ENCODE results near the gene PRKCE.

Gene PRKCE

DNA sequence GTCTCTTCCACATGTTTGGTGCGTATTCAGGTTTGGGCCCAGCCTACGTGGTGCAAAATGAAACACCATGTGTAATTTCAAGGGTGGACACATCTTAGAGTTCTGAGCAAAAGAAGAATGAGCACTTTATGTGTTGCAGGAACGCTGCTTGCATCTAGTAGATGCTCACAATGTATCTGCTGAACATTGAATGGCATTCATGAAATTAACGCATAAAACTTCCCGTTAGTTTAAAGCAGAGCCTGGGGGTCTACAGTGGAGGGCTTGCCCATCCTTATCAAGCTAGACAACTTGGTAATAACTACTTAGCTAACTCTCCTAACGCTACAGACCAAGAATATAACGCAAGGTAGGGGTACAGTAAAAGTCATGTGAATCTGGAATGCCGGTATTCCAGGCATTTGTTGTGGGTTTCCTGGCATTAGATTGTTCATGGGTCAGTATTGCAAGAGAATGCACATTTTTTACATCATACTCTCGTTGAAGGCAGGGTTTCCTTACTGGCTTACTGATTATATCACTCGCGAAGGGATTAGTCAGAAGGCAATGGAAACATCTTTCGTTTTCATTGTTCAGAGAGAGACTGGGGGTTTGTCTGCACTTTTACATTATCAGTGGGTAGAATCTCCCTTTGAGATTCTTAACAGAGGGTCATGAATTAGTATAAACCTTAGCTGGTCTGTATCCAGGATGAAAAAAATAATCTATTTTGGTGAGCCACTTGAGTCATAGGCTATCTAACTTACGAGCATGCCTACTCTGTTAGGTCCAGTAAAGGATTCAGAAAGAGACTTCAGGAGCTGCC lies 416.2 kb downstream of the PRKCE start:
- DNase-seq, result no peak

- DNase-seq, result no peak
These were observed 417.2 kb downstream of the PRKCE start for GRCh38 chr2:46068636-46069035.

- no peak for DNase-seq
These were observed 419.6 kb downstream of the PRKCE start for GRCh38 chr2:46071074-46071473.

DNA sequence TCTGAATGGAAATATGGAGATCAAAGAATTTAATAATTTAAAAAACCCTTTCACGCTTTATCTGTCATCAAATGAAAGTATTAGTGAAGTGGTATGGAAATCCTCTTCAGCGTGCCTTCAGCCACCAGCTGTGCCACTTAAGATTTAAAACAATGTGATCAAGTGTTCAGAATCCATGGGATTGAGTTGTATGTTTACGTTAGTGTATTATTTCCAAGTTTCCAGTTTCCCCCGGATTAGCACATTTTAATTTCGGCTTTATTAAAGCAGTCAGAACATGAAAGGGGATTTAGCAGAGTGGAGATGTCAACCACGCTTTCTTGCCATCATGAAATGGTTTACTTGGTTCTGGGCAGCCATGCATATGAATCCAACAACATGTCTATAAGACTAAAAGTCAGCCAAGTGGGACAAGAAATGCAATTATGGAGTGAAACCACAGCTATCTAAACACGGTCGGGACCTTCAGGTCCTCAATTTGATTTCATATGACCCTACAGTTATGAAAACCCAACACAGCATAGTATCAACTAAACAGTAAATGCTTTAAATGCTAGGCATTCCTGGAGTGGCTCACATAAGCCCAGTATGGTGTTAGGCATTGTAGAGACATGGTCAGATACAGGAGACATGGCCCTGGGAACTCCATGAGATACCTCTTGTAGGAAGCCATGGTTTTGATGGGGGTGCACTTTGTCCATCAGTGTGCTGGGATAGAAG lies 420.8 kb downstream of the PRKCE start:
- DNase-seq, result no peak

GRCh38 chr2:46073540-46074046 lies 422.1 kb downstream of the PRKCE start:
- no peak for DNase-seq

DNA sequence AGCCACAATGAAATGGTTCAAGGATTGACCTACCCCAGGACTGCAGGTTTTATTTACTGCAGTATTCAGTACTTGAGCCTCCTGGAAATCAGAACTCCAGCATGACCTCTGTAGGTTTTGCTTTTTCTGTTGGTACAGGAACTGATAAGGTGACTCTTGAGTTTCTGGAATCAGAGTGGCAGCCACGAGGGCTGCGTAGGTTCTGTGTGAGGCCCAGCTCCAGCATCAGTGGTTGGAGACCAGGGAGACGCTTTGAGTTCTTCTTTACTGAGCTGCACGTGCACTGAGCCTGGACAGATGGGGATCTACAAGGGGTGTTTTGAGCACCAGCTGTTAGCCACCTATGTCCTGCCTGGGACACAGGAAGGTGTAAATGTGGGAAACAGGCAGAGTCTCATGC lies 423.0 kb downstream of the PRKCE start:
- no peak for DNase-seq

DNA sequence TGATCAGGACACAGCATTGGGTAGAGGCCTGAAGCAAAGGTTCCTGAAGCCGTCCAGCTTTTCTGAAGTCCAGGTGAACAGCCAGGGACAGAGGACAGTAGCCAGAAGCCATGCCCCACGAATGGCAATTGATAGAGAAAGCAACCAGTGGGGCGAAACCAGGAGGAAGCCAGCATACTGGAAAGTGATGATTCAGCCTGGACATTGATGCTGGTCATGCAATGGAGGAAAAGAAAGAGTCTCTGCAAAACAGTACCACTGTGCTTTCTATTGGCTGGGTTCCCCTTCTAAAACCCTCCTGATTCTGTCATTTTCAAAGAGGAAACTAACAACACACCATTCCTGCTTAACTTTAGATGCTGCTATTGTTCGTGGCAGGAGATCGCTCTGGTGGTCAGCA lies 424.4 kb downstream of the PRKCE start:
- no peak for DNase-seq

DNA sequence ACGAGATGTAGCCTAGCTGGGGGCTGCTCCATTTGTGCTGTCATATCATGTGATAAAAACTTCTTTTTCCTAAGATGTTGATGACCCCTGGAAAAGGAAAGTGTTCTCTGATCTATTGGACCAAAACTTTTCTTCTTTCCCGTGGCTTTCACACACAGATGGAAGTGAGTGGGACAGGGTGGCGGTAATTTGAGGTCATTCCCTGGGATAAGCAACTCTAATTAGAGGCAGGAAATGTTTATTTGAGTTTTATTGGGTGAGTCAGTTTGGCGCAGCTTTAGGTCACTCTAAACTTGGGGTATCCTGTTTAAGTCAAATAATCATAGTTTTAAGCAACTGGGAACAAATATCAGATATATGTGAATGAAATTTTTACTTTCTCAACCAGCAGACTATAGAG lies 424.8 kb downstream of the PRKCE start:
- DNase-seq, result no peak

- DNase-seq, result no peak
These were observed 425.4 kb downstream of the PRKCE start for GRCh38 chr2:46076875-46077274.

- DNase-seq, result no peak
These were observed 426.1 kb downstream of the PRKCE start for GRCh38 chr2:46077522-46078107.

GRCh38 chr2:46079985-46080560 lies 428.6 kb downstream of the PRKCE start:
- no peak for DNase-seq

DNA sequence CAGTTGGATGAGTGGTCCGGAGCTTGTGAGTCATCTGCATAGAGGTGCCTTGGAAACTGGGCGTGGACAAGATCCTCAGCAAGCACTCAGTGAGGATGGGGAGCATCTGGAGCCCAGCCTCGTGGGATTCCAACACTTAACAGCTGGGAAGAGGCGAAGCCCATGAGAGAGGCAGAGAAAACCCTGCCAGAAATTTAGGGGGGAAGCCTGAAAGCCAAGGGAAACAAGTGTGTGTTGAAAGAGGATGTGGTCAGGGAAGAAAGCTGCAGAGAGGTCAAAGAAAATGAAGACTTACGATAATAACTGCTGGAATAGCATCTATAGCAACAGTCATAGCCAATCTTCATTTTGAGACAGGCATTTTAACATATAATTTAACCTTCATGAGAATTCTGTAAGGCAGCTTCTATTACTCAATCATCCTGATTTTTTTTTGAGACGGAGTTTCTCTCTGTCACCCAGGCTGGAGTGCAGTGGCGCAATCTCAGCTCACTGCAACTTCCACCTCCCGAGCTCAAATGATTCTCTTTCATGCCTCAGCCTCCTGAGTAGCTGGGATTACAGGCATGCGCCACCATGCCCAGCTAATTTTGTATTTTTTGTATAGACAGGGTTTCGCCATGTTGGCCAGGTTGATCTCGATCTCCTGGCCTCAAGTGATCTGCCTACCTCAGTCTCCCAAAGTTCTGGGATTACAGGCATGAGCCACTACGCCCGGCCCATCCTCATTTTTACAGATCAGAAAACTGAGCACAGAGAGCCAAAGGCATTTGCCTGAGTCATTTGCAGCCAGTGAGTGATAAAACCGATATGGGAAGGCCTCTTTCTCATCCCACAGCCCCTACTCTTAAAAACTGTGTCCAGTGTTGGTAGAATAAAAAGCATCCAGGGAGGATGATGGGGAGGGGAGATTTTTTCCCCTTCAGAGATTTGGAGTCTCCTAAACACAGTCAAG lies 431.3 kb downstream of the PRKCE start:
- peak in 1 of 2 donors; percentile 2 for DNase-seq

- no peak for DNase-seq
These were observed 435.1 kb downstream of the PRKCE start for GRCh38 chr2:46086578-46087070.

DNA sequence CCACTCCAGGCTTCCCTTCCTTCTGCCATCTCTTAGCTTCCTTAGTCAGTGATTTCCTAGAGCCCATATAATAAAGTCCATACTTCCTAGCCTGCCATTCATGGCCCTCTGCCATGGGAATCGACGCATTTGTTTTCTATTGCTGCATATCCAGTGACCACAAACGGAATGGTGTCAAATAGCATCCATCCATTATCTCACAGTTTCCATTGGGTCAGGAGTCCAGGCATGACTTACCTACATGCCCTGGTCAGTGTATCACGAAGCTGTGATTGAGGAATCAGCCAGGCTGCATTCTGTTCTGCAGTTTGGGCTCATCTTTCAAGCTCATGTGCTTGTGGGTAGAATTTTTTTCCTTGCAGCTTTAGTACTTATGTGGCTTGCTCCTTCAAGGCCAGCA lies 436.0 kb downstream of the PRKCE start:
- DNase-seq, result no peak

GRCh38 chr2:46091004-46091403 lies 439.5 kb downstream of the PRKCE start:
- no peak for DNase-seq

DNA sequence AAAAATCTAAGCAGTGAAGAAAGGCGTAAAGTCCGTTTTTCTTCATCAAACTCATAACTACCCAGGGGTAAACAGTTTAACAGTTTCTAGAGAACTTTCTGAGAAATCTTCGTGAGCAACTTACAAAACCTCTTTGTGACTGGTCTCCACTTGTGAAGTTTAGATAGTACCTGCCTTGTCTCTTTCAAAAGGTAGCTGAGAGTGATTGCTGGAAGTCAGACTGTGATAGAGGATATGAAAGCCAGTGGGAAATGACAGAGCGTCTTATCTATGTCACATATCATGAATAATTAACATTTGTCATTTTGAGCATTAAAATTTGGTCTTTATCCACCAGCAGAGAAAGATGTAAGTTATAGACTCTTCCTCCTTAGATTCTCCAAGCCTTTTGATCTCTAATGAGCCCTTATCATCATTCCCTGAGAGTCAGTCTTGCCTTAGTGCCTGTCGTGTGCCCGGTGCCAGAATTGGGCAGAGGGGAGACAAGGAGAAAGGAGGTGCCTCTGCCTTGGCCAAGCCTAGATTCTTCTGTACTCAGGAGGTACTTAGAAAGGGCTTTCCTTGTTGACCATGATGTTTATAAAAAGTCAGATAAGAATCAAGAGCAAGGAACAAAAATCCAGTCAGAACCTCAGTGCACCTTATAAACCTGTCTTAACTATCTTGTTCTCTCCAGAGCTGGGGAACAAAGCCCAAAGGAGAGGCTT lies 440.6 kb downstream of the PRKCE start:
- no peak for DNase-seq

DNA sequence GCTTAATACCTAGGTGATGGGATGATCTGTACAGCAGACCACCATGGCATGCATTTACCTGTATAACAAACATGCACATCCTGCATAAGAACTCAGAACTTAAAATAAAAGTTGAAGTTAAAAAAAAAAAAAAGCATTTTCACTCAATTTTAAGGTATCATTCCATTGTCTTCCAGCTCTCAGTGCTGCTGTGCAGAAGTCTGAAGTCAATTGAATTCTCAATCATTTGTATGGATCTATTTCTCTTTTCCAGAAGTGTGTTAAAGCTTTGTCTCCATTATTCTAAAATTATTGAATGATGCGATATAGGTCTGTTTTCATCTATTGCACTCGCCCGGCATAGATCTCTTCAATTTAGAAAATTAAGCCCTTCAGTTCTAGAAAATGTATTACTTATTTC lies 443.2 kb downstream of the PRKCE start:
- no peak for DNase-seq

DNA sequence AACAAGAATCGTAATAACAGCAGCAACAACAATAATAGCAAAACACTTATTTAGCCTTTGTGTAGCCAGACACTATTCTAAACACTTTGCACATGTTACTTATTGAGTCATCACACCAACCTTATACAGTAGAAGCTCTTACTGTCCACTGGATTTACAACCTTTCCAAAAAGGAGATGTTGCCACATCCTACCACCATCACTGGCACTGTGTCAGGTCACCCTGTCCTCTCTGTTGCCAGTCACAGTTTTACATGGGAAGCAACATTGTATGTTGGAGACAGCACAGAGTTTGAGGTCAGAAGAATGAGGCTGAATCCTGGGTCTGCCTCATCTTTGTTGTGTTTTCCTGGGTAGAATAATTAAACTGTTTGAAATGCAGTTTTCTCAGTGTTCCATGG lies 444.4 kb downstream of the PRKCE start:
- no peak for DNase-seq

GRCh38 chr2:46096260-46096659 lies 444.8 kb downstream of the PRKCE start:
- DNase-seq, result no peak

DNA sequence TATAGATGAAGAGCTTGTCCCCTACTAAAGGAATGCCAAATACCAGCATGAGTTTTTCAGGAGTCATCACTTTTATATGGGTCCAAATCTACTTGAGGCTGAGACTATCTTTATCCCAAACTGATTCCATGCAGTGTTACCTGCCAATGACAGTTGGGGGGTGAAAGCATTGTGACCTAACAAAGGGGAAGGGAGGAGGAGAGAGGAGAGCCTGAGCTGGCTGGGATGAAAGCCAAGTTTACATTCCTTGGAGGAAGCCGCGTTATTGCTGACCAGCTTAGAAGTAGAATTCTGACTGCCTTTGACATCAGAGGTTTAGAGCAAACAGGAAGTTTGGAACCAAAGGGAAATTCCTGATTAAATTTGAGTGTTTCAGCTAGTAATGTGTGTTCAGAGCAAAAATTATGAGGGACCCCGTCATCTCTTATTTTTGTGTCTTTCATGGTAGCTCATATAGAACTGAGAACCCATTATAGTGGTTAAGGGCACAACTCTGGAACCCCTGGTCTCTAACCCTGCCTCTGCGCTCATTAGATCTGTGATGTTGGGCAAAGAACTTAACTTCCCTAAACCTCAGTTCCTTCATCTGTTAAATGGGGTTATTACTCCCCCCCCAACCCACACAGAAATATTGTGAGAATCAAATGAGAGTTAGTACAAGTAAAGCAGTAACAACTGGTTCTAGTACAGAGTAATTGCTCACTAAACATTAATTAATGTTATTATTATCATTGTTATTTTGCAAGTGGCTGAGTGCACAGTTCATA lies 446.4 kb downstream of the PRKCE start:
- no peak for DNase-seq

- no peak for DNase-seq
These were observed 447.2 kb downstream of the PRKCE start for GRCh38 chr2:46098621-46099062.
